Spleen (tissue), 11 donors: ENCODE measurements around the gene B4GALT6. TPM values are rescaled to one million over a fixed set of nuclear protein-coding genes. Genes with fewer than 3 reads are reported as not detected.

Experiments
- DNase-seq: peaks from one replicate; pipeline ENCODE4 v3.0.0-alpha.2; 2020
- H3K27ac ChIP-seq, 8 donors: fragments of 200-600 bp; sonication (generic) in 7 of 8; 1 replicate in 4 of 8; 2 replicates in 4 of 8; pipeline versions ENCODE4 v1.5.0 to v1.8.0; 2016 to 2021; ENCODE audit warnings: inconsistent platforms in 4 of 8, mild to moderate bottlenecking in 4 of 8, moderate library complexity in 1 of 8
- H3K27me3 ChIP-seq, 7 donors: fragments of 200-600 bp; sonication (generic) in 6 of 7; replicated peaks in 1 of 7; 1 replicate in 4 of 7; 2 replicates in 3 of 7; pipeline versions ENCODE4 v1.5.0 to v1.8.0; 2016 to 2021; ENCODE audit warnings: inconsistent platforms in 3 of 7, mild to moderate bottlenecking in 1 of 7
- H3K36me3 ChIP-seq, 6 donors: fragments of 200-600 bp; sonication (generic) in 5 of 6; 1 replicate in 4 of 6; 2 replicates in 2 of 6; pipeline versions ENCODE4 v1.5.0 to v1.8.0; 2016 to 2021; ENCODE audit warnings: inconsistent platforms in 2 of 6
- H3K4me1 ChIP-seq, 6 donors: fragments of 200-600 bp; sonication (generic) in 5 of 6; 1 replicate in 3 of 6; 2 replicates in 3 of 6; pipeline versions ENCODE4 v1.5.0 to v1.8.0; 2016 to 2021; ENCODE audit warnings: inconsistent platforms in 3 of 6
- H3K4me3 ChIP-seq, 8 donors: fragments of 200-600 bp; sonication (generic) in 7 of 8; 1 replicate in 4 of 8; 2 replicates in 4 of 8; pipeline versions ENCODE4 v1.5.0 to v1.8.0; 2016 to 2021; ENCODE audit warnings: inconsistent platforms in 4 of 8, mild to moderate bottlenecking in 4 of 8, moderate library complexity in 2 of 8
- H3K9me3 ChIP-seq, 8 donors: fragments of 200-600 bp; sonication (generic) in 7 of 8; 1 replicate in 4 of 8; 2 replicates in 4 of 8; pipeline versions ENCODE4 v1.5.0 to v1.8.0; 2016 to 2021; ENCODE audit warnings: inconsistent platforms in 4 of 8
- CTCF ChIP-seq, 11 experiments: fragments of 200-600 bp in 7 of 11; fragments of 450-650 bp in 4 of 11; sonication (generic) in 4 of 11; IDR thresholded peaks in 8 of 11; conservative IDR thresholded peaks in 3 of 11; 1 replicate in 7 of 11; 2 replicates in 4 of 11; pipeline versions ENCODE4 v1.4.0 to v1.8.0; 2016 to 2021; ENCODE audit warnings: antibody characterized with exemption in 11 of 11, inconsistent platforms in 4 of 11, mild to moderate bottlenecking in 1 of 11
- POLR2A ChIP-seq, 3 donors: fragments of 450-650 bp; IDR thresholded peaks; one replicate each; pipeline ENCODE4 v1.5.1; 2017; ENCODE audit warnings: antibody characterized with exemption in 3 of 3, mild to moderate bottlenecking in 1 of 3
- POLR2AphosphoS5 ChIP-seq, 3 donors: sonication (generic); formaldehyde crosslinking; IDR thresholded peaks; one replicate each; pipeline ENCODE4 v1.5.1; 2017; ENCODE audit warnings: antibody characterized with exemption in 3 of 3
- WGBS, 5 donors: extraction: QIAGEN DNeasy Blood & Tissue Kit in 3 of 5; methylation state at CpG; one replicate each; pipeline versions ENCODE4 v1.1.5 to v1.1.7; 2013 to 2018; 5-methylcytosine and 5-hydroxymethylcytosine counted together
- intact Hi-C: fragments of 100-400 bp; cut with DNase I; formaldehyde crosslinking; loops from one replicate; pipeline ENCODE4 v1.15.0; 2023; ENCODE audit warnings: low total_unique reads
- polyA plus RNA-seq, 3 donors: library from polyadenylated mRNA; stranded (reverse); fragments of 200-250 nt; gene quantifications; one replicate each; pipeline ENCODE4 v1.2.1, GENCODE V29; 2013
- total RNA-seq, 7 donors: library from RNA; depleted of rRNA in 3 of 7; stranded (reverse); fragments of >200 nt in 3 of 7; fragmentation: NEBNext Ultra II Directional in 4 of 7; extraction: Animal tissue kit (Norgen Biotek cat#: 25700) in 4 of 7; gene quantifications; one replicate each; pipeline versions ENCODE4 v1.1.0 to v1.2.1, GENCODE V29; 2016 to 2021
- donor health status: healthy with polysubstance abuse.
- donor health status: DM: no; HTN: no; CAD: no; lungs with moderate emphysema.
- donor health status: DM: no; HTN: no; CAD: no.
- donor health status: Bipolar disorder and iron deficiency.
- donor health status: healthy.
- donor health status: DM: no; HTN: no; CAD: no.
- donor health status: DM: yes; HTN: yes; CAD: no.

Gene B4GALT6
- total and polyA plus RNA-seq, 10 donors: 0.42 to 9.1 (median 3.7) TPM

DNA sequence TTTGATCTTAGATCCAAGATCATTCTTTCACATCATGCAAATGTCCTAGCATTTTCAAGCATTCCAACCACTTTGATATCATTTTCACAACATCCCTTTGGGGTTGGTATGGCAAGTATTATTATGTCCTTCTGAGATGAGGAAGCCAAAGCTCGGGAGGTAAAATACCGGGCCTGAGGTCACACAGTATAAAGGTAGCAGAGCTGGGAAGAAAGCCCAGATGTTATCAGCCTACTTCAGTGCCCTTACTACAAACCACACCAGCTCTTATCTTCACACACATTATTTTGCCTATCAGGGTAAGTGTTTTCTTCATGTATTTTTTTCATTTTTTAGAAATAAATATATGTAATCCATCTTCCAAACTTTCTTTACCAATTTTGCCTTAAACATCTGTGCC lies 4.2 kb upstream of the B4GALT6 start:
- Histone ChIP-seq H3K9me3 (no peaks in the 10 kb centered on the region), H3K27me3 (peaks cover 0 to 38% (median 7%) of the 10 kb centered on the region in 7 donors), H3K4me1 (peaks cover 6 to 23% (median 16%) of the 10 kb centered on the region in 6 donors), H3K36me3 (no peaks in the 10 kb centered on the region), H3K4me3 (no peak overlapping the region), H3K27ac (no peak overlapping the region)
- TF ChIP-seq POLR2A (IDR thresholded peaks at IDR 0.05) (no peak), CTCF (IDR thresholded peaks at IDR 0.05 in 8 of 11, conservative IDR thresholded peaks at IDR 0.05 in 3 of 11) (no peak), POLR2AphosphoS5 (IDR thresholded peaks at IDR 0.05) (no peak)
- intact Hi-C loops: no loop called here
- 21 to 51% (median 36%) methylated on average over 2 of the region's 2 CpGs for WGBS, 5 donors
- no peak for DNase-seq

- Histone ChIP-seq H3K27ac (no peak overlapping the region), H3K4me1 (peaks cover 6 to 31% (median 19%) of the 10 kb centered on the region in 6 donors), H3K9me3 (no peaks in the 10 kb centered on the region), H3K36me3 (no peaks in the 10 kb centered on the region), H3K4me3 (no peak overlapping the region), H3K27me3 (peaks cover 0 to 40% (median 7%) of the 10 kb centered on the region in 7 donors)
- 54 to 70% (median 66%) methylated on average over 6 of the region's 6 CpGs for WGBS, 5 donors
- TF ChIP-seq POLR2AphosphoS5 (IDR thresholded peaks at IDR 0.05): no peak
- no peak for TF ChIP-seq CTCF (IDR thresholded peaks at IDR 0.05 in 8 of 11, conservative IDR thresholded peaks at IDR 0.05 in 3 of 11)
- no peak for DNase-seq
- intact Hi-C loops: no loop called here
Measured at GRCh38 chr18:31686986-31687928, 2.9 kb upstream of the B4GALT6 start.

DNA sequence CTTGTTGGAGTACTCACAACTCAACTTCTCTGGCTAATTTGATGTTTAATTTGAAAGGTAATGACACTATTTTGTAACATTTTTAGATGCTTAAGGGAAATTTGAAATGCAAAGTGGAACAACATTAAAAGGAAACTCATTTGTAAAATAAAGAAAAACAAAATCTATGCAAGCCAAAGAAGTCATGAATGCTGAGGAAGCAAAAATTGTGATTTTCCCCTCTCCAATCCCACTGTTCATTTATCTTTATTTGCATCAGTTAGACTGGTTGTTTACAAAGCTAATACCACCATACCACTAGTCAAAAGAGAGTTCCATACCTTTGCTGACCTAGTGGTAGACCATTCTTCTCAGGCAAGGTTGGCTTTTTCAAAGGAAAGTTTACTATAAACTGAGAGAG lies 2.2 kb upstream of the B4GALT6 start:
- TF ChIP-seq POLR2AphosphoS5 (IDR thresholded peaks at IDR 0.05) (no peak), CTCF (IDR thresholded peaks at IDR 0.05 in 8 of 11, conservative IDR thresholded peaks at IDR 0.05 in 3 of 11) (no peak), POLR2A (IDR thresholded peaks at IDR 0.05) (no peak)
- Histone ChIP-seq H3K27me3 (peaks cover 0 to 40% (median 7%) of the 10 kb centered on the region in 7 donors), H3K4me1 (peaks cover 6 to 31% (median 19%) of the 10 kb centered on the region in 6 donors), H3K9me3 (no peaks in the 10 kb centered on the region), H3K27ac (no peak overlapping the region), H3K36me3 (no peaks in the 10 kb centered on the region), H3K4me3 (peak overlapping the region in 1 of 8 donors; percentile 85)
- DNase-seq: no peak
- intact Hi-C loops: no loop called here
